Vagina (tissue), 2 donors: ENCODE measurements around the gene ANKIB1. TPM values are rescaled to one million over a fixed set of nuclear protein-coding genes. Genes with fewer than 3 reads are reported as not detected.
"Not testable (repeated sequence)": the region's sequence is repeated elsewhere in the genome, so short reads cannot be mapped to it uniquely, and the experiment has no call there.

Experiments
- DNase-seq, 2 donors: peaks; one replicate each; pipeline ENCODE4 v3.0.0-alpha.2; 2017; ENCODE audit errors: extremely low spot score in 2 of 2
- H3K27ac ChIP-seq: fragments of 200-600 bp; sonication (generic); one replicate; pipeline ENCODE4 v1.5.1; 2019
- H3K27me3 ChIP-seq: fragments of 200-600 bp; sonication (generic); one replicate; pipeline ENCODE4 v1.5.1; 2019
- H3K36me3 ChIP-seq, 2 donors: fragments of 200-600 bp; sonication (generic); one replicate each; pipeline ENCODE4 v1.5.1; 2017 to 2019
- H3K4me1 ChIP-seq: fragments of 200-600 bp; sonication (generic); one replicate; pipeline ENCODE4 v1.5.1; 2019
- H3K4me3 ChIP-seq, 2 donors: fragments of 200-600 bp; sonication (generic); 1 replicate in 1 of 2; 2 replicates in 1 of 2; pipeline ENCODE4 v1.5.1; 2016 to 2019
- H3K9me3 ChIP-seq: fragments of 200-600 bp; sonication (generic); one replicate; pipeline ENCODE4 v1.5.1; 2019
- POLR2A ChIP-seq, 2 donors: fragments of 450-650 bp; IDR thresholded peaks; one replicate each; pipeline ENCODE4 v1.6.1; 2017; ENCODE audit warnings: antibody characterized with exemption in 2 of 2, mild to moderate bottlenecking in 2 of 2, moderate library complexity in 2 of 2
- POLR2AphosphoS5 ChIP-seq, 2 donors: sonication (generic); formaldehyde crosslinking; IDR thresholded peaks; one replicate each; pipeline ENCODE4 v1.9.0; 2017; ENCODE audit warnings: antibody characterized with exemption in 2 of 2, mild to moderate bottlenecking in 2 of 2, low read depth in 1 of 2; ENCODE audit not compliant: insufficient read depth in 1 of 2
- intact Hi-C: fragments of 100-400 bp; cut with DNase I; formaldehyde crosslinking; loops from one replicate; pipeline ENCODE4 v1.15.1; 2023
- total RNA-seq: library from RNA; depleted of rRNA; stranded (reverse); fragments of >200 nt; gene quantifications from one replicate; pipeline ENCODE4 v1.2.3, GENCODE V29; 2016
- TF ChIP-seq, protein P1 (sequence below), 3 experiments: fragments of 450-650 bp in 2 of 3; fragments of 200-600 bp in 1 of 3; sonication (generic) in 1 of 3; IDR thresholded peaks; one replicate each; pipeline ENCODE4 v1.5.1; 2017 to 2019; ENCODE audit warnings: antibody characterized with exemption in 3 of 3, mild to moderate bottlenecking in 2 of 3, moderate library complexity in 2 of 3

The ANKIB1 gene
- total RNA-seq, 1 donor from 2014 or later, result 27.7 TPM

DNA sequence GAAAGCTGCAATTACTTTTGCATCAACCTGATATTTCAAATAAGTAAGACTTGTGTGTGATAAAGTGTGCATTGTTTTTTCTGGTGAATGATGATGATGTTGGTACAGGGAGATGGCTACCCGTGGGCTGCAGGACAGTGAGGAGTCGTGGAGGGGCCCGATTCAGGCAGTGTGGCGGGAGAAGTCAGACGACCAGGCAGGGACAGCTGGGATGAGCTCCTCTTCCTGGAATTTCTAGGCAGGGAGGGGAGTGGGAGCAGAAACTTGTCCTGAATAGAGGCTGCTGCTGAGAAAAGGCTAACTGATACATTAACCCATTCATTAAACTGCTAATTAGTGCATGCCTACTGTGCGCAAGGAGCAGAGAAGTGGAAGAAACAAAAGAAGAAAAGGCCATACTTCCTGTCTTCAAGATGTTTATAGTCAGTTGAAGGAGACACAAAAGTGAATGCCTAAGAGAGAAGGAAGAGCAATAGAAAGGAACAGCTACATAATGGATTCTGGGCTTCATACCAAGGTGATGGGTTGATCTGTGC lies 192.2 kb downstream of the ANKIB1 start:
- H3K9me3 ChIP-seq, result no peaks in the 10 kb centered on the region
- no peaks in the 10 kb centered on the region for H3K4me1 ChIP-seq
- intact Hi-C loops, result no loop called here
- TF ChIP-seq POLR2AphosphoS5 (IDR thresholded peaks at IDR 0.05; ENCODE audit: insufficient read depth in 1 of 2, low read depth in 1 of 2) (no peak), POLR2A (IDR thresholded peaks at IDR 0.05) (no peak)
- TF ChIP-seq, protein P1, sequence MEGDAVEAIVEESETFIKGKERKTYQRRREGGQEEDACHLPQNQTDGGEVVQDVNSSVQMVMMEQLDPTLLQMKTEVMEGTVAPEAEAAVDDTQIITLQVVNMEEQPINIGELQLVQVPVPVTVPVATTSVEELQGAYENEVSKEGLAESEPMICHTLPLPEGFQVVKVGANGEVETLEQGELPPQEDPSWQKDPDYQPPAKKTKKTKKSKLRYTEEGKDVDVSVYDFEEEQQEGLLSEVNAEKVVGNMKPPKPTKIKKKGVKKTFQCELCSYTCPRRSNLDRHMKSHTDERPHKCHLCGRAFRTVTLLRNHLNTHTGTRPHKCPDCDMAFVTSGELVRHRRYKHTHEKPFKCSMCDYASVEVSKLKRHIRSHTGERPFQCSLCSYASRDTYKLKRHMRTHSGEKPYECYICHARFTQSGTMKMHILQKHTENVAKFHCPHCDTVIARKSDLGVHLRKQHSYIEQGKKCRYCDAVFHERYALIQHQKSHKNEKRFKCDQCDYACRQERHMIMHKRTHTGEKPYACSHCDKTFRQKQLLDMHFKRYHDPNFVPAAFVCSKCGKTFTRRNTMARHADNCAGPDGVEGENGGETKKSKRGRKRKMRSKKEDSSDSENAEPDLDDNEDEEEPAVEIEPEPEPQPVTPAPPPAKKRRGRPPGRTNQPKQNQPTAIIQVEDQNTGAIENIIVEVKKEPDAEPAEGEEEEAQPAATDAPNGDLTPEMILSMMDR (IDR thresholded peaks at IDR 0.05), result no peak
- H3K27ac ChIP-seq, result no peak overlapping the region
- H3K27me3 ChIP-seq, result no peaks in the 10 kb centered on the region
- H3K36me3 ChIP-seq, result no peaks in the 10 kb centered on the region
- no peak for DNase-seq
- no peak overlapping the region for H3K4me3 ChIP-seq

DNA sequence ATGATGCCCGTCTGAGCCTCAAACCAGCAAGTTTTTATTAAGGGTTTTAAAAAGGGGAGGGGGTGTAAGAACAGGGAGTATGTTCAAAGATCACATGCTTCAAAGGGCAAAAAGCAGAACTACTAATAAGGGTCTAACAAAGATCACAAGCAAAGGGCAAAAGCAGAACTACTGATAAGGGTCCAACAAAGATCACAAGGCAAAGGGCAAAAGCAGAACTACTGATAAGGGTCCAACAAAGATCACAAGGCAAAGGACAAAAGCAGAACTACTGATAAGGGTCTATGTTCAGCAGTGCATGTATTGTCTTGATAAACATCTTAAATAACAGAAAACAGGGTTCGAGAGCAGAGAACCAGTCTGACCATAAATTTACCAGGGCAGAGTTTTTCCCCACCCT lies 196.9 kb downstream of the ANKIB1 start:
- intact Hi-C loops, DNase-seq, H3K27me3 ChIP-seq, H3K4me3 ChIP-seq, H3K4me1 ChIP-seq, H3K9me3 ChIP-seq, H3K36me3 ChIP-seq, H3K27ac ChIP-seq: not testable (repeated sequence)

DNA sequence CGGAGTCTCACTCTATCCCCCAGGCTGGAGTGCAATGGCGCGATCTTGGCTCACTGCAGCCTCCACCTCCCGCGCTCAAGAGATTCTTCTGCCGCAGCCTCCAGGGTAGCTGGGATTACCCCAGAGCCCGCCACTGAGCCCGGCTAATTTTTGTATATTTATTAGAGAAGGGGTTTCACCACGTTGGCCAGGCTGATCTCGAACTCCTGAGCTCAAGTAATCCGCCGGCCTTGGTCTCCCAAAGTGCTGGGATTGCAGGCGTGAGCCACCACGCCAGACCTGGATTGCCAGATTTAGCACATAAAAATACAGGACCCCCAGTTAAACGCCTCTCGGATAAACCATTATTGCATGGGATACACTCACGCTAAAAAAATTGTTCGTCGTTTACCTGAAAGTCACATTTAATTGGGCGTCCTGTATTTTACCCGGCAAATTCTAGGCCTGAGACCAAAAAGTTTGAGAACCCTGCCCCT lies 201.1 kb downstream of the ANKIB1 start:
- Histone ChIP-seq H3K27me3 (no peaks in the 10 kb centered on the region), H3K4me1 (peaks cover 9% of the 10 kb centered on the region), H3K9me3 (no peaks in the 10 kb centered on the region), H3K36me3 (peaks cover 0 to 19% of the 10 kb centered on the region in 2 donors), H3K27ac (peak overlapping the region; percentile 96), H3K4me3 (peak overlapping the region; percentile 91 to 98)
- DNase-seq, result no peak
- TF ChIP-seq POLR2A (IDR thresholded peaks at IDR 0.05) (no peak), POLR2AphosphoS5 (IDR thresholded peaks at IDR 0.05; ENCODE audit: insufficient read depth in 1 of 2, low read depth in 1 of 2) (no peak)
- TF ChIP-seq, protein P1 (IDR thresholded peaks at IDR 0.05), result no peak
- intact Hi-C loops, result loop anchor here (5.0 kb wide), 1 partner anchor 315 kb away; the partner anchor contains the start of gene CYP51A1

DNA sequence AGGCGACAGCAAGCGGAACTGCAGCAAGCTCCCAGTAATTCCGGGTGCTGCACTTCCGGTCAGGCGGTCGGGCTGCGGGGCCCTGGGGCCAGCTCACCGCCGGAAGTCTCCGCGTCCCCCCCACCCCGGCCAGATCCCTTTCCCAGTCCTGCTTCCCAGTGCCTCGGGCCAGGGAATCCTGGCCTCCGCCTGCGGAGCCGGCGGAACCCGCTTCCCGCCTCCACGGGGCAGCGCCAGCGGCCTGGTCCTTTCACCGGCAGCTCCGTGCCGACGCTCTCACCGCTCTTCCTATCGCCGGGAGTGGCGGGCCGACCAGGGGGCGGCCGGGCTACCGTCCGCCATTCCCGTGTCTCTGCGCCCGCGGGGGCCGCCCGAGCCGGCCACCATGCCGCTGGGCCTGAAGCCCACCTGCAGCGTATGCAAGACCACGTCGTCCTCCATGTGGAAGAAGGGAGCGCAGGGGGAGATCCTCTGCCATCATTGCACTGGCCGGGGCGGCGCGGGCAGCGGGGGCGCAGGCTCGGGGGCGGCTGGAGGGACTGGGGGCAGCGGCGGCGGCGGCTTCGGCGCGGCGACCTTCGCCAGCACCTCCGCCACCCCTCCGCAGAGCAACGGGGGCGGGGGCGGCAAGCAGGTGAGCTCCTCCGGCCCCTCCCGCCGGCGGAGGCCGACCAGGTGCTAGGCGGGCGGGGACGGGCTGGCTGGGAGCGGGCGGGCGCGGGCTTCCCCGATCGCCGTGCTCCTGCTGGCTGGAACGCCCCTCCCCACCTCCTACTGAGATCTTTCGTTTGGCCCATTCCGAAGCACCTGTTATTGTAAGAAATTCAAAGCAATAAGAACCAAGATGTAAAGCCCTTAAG lies 201.8 kb downstream of the ANKIB1 start, which contains the start of gene GATAD1:
Gene GATAD1 (plus strand): TSS at position 138 of the 860 bp plus-strand sequence. CDS start 248 bp downstream, at position 386.
- Histone ChIP-seq H3K27ac (peak within 1 kb of the TSS; percentile 96), H3K4me1 (peaks cover 9% of the 10 kb centered on the region), H3K4me3 (peak within 1 kb of the TSS; percentile 91 to 98), H3K36me3 (peaks cover 0 to 25% of the 10 kb centered on the region in 2 donors), H3K27me3 (no peaks in the 10 kb centered on the region), H3K9me3 (no peaks in the 10 kb centered on the region)
- intact Hi-C loops, result loop anchor here (5.0 kb wide), 1 partner anchor 315 kb away; the partner anchor contains the start of gene CYP51A1
- peak in 1 of 2 donors; percentile 95 for DNase-seq
- TF ChIP-seq POLR2AphosphoS5 (IDR thresholded peaks at IDR 0.05; ENCODE audit: insufficient read depth in 1 of 2, low read depth in 1 of 2) (peak; percentile 87 to 88), POLR2A (IDR thresholded peaks at IDR 0.05) (peak in 1 of 2 donors; percentile 49)
- TF ChIP-seq, protein P1 (IDR thresholded peaks at IDR 0.05), result peak; percentile 91 to 98 (median 95)

DNA sequence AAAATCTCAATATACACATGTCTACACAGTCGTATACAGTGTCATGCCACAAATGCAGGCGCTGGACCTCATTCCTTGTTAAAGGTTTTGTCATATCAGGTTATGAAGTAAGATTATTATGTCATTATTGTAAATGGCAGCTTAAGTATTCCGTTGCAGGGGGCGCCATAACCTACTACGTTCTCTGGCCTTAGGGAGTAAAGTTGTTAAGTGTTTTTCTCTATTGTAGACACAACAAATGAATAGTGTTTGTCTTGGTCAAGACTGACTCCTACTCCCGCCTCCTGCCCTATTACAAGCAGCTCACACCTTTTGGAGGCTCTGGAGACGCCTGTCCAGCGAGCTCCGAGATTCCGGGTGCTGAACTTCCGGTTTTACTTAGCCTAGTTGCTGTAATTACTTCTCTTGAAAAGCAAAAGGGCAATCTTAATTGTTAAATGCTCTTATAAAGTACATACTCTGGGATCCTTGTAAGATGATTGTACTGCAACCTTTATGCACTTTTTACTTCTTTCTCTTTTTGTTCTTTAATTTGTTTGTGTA lies 202.5 kb downstream of the ANKIB1 start:
- Histone ChIP-seq H3K4me1 (peaks cover 9% of the 10 kb centered on the region), H3K9me3 (no peaks in the 10 kb centered on the region), H3K4me3 (peak overlapping the region; percentile 91 to 98), H3K36me3 (peaks cover 0 to 29% of the 10 kb centered on the region in 2 donors), H3K27me3 (no peaks in the 10 kb centered on the region), H3K27ac (peak overlapping the region; percentile 96)
- TF ChIP-seq, protein P1 (IDR thresholded peaks at IDR 0.05), result peak in 2 of 3 experiments; percentile 3 to 11
- TF ChIP-seq POLR2A (IDR thresholded peaks at IDR 0.05), result no peak
- no peak for DNase-seq
- intact Hi-C loops, result loop anchor here (5.0 kb wide), 1 partner anchor 316 kb away; the partner anchor contains the start of gene CYP51A1
